HG02943 (cell line): ENCODE results near the gene PGA3.
"Not testable (repeated sequence)": the region's sequence is repeated elsewhere in the genome, so short reads cannot be mapped to it uniquely, and the experiment has no call there.

Experiments used
- ATAC-seq: cut with Tn5 transposase; IDR thresholded peaks from one replicate; pipeline ENCODE4 v1.9.1; 2021; ENCODE audit warnings: mild to moderate bottlenecking, low read depth, moderate library complexity; ENCODE audit not compliant: unreplicated experiment

Gene PGA3

GRCh38 chr11:61204502-61205059 lies 1.3 kb downstream of the PGA3 start:
- ATAC-seq = not testable (repeated sequence)

- not testable (repeated sequence) for ATAC-seq
These were observed 4.5 kb downstream of the PGA3 start for GRCh38 chr11:61207636-61208310.

GRCh38 chr11:61210629-61211028 lies 7.3 kb downstream of the PGA3 start:
- not testable (repeated sequence) for ATAC-seq

GRCh38 chr11:61211327-61211952 lies 8.1 kb downstream of the PGA3 start:
- ATAC-seq = not testable (repeated sequence)

GRCh38 chr11:61212202-61212601 lies 8.9 kb downstream of the PGA3 start:
- not testable (repeated sequence) for ATAC-seq

- ATAC-seq = not testable (repeated sequence)
These were observed 10.5 kb downstream of the PGA3 start for GRCh38 chr11:61213711-61214324.

- not testable (repeated sequence) for ATAC-seq
These were observed 15.0 kb downstream of the PGA3 start for GRCh38 chr11:61218306-61218705.

GRCh38 chr11:61219016-61219415 lies 15.7 kb downstream of the PGA3 start:
- ATAC-seq = not testable (repeated sequence)

GRCh38 chr11:61222047-61222446 lies 18.7 kb downstream of the PGA3 start, which contains the start of gene PGA4:
Gene PGA4 (plus strand): TSS chr11:61222347. CDS start chr11:61222401, 54 bp downstream.
- ATAC-seq = not testable (repeated sequence)

GRCh38 chr11:61222692-61223091 lies 19.4 kb downstream of the PGA3 start:
- ATAC-seq = not testable (repeated sequence)

GRCh38 chr11:61226457-61227137 lies 23.3 kb downstream of the PGA3 start:
- not testable (repeated sequence) for ATAC-seq

- not testable (repeated sequence) for ATAC-seq
These were observed 26.1 kb downstream of the PGA3 start for GRCh38 chr11:61229458-61229857.

GRCh38 chr11:61231033-61231432 lies 27.7 kb downstream of the PGA3 start:
- not testable (repeated sequence) for ATAC-seq

GRCh38 chr11:61231585-61231984 lies 28.3 kb downstream of the PGA3 start:
- ATAC-seq = not testable (repeated sequence)

GRCh38 chr11:61232548-61233145 lies 29.3 kb downstream of the PGA3 start:
- ATAC-seq = not testable (repeated sequence)

GRCh38 chr11:61237130-61237529 lies 33.8 kb downstream of the PGA3 start:
- not testable (repeated sequence) for ATAC-seq

- ATAC-seq = not testable (repeated sequence)
These were observed 37.0 kb downstream of the PGA3 start for GRCh38 chr11:61240288-61240687.

GRCh38 chr11:61240875-61241274 lies 37.6 kb downstream of the PGA3 start, which contains the start of gene PGA5:
Gene PGA5 (plus strand): TSS chr11:61241175. CDS start chr11:61241227, 52 bp downstream.
- ATAC-seq = not testable (repeated sequence)

- ATAC-seq = not testable (repeated sequence)
These were observed 38.2 kb downstream of the PGA3 start for GRCh38 chr11:61241526-61241925.
